ENCODE measurements around the gene POLRMT.
"Not testable (repeated sequence)": the region's sequence is repeated elsewhere in the genome, so short reads cannot be mapped to it uniquely, and the experiment has no call there.

POLRMT gene

DNA sequence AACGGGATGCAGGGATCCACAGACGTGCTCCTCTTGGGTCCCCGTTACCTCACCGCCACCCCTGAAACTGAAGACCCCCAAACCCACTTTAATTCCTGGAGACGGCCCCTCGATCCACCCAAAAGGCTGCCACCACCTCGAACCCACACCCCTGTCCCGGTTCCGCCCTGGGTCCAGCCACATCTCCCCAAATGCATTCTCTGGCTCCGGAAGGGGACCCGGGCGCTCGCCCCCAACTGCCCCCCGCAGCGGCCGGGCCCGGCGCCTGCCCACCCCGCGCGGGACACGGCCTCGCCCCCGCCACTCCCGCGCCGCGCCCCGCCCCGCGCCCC lies 42.6 kb upstream of the POLRMT start:
- Histone ChIP-seq H3K9me3 (ENCODE audit: control insufficient read depth, low read length) (no peaks in the 10 kb centered on the region), H3K36me3 (ENCODE audit: control insufficient read depth, insufficient read depth, low read length) (no peaks in the 10 kb centered on the region), H3K4me3 (ENCODE audit: low read length) (no peak overlapping the region), H3K4me1 (ENCODE audit: control insufficient read depth, insufficient read depth, low read length) (peaks cover 10% of the 10 kb centered on the region), H3K27me3 (ENCODE audit: control insufficient read depth, insufficient read depth, low read length) (peaks cover 33% of the 10 kb centered on the region), H3K9ac (ENCODE audit: low read length) (no peak overlapping the region)

- Histone ChIP-seq H3K27me3 (ENCODE audit: control insufficient read depth, insufficient read depth, low read length) (peaks cover 33% of the 10 kb centered on the region), H3K9me3 (ENCODE audit: control insufficient read depth, low read length) (no peaks in the 10 kb centered on the region), H3K4me1 (ENCODE audit: control insufficient read depth, insufficient read depth, low read length) (peaks cover 10% of the 10 kb centered on the region)
These were observed 41.2 kb upstream of the POLRMT start for GRCh38 chr19:674282-675151.

DNA sequence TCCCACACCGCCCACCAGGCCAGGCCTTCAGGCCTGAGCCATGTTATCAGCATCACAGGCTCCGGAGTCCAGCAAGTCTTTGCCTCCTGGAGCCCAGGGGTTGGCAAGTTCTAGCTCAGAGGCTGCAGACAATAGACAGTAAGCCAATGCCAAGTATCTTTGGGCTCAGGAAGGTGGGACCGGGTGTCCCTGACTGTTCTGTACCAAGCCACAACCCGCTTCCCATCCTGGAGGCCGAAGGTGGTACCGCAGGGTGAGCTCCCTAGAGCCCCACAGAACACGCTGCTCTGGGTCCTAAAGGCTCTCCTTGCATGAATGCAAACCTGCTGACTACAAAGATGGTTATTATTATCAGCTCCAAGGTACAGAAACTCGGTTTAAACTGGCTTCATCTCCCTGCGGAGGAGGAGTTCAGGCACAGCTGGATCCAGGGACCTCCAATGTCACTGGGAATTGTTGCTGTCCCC lies 37.3 kb upstream of the POLRMT start:
- peaks cover 10% of the 10 kb centered on the region for H3K27me3 ChIP-seq (ENCODE audit: control insufficient read depth, insufficient read depth, low read length)
- no peak overlapping the region for H3K4me3 ChIP-seq (ENCODE audit: low read length)
- H3K36me3 ChIP-seq (ENCODE audit: control insufficient read depth, insufficient read depth, low read length): no peaks in the 10 kb centered on the region
- no peaks in the 10 kb centered on the region for H3K9me3 ChIP-seq (ENCODE audit: control insufficient read depth, low read length)
- peaks cover 1% of the 10 kb centered on the region for H3K4me1 ChIP-seq (ENCODE audit: control insufficient read depth, insufficient read depth, low read length)
- H3K9ac ChIP-seq (ENCODE audit: low read length): no peak overlapping the region

More at GRCh38 chr19:674282-675151, 41.2 kb upstream of the POLRMT start:
- Histone ChIP-seq H3K36me3 (ENCODE audit: control insufficient read depth, insufficient read depth, low read length) (no peaks in the 10 kb centered on the region), H3K9ac (ENCODE audit: low read length) (no peak overlapping the region), H3K4me3 (ENCODE audit: low read length) (no peak overlapping the region)

- H3K4me1 ChIP-seq (ENCODE audit: control insufficient read depth, insufficient read depth, low read length); H3K36me3 ChIP-seq (ENCODE audit: control insufficient read depth, insufficient read depth, low read length); H3K27me3 ChIP-seq (ENCODE audit: control insufficient read depth, insufficient read depth, low read length); H3K9ac ChIP-seq (ENCODE audit: low read length); H3K9me3 ChIP-seq (ENCODE audit: control insufficient read depth, low read length); H3K4me3 ChIP-seq (ENCODE audit: low read length): not testable (repeated sequence)
These were observed 35.5 kb upstream of the POLRMT start for GRCh38 chr19:668675-669434.

DNA sequence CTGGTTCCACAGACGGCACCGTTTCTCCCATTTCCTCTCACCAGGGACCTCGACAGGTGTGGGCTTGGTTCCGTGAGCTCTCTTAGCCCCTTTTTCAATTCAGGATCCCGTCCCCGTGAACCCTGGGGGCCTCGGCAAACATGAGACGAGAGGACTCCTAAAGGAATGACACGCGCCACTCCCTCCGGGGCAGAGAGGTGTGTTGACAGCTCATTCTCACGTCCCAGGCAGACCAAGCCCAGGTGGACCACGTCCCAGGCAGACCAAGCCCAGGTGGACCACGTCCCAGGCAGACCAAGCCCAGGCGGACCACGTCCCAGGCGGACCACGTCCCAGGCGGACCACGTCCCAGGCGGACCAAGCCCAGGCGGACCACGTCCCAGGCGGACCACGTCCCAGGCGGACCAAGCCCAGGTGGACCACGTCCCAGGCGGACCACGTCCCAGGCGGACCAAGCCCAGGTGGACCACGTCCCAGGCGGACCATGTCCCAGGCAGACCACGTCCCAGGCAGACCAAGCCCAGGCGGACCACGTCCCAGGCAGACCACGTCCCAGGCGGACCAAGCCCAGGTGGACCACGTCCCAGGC lies 33.7 kb upstream of the POLRMT start:
- H3K9me3 ChIP-seq (ENCODE audit: control insufficient read depth, low read length); H3K27me3 ChIP-seq (ENCODE audit: control insufficient read depth, insufficient read depth, low read length); H3K36me3 ChIP-seq (ENCODE audit: control insufficient read depth, insufficient read depth, low read length); H3K4me3 ChIP-seq (ENCODE audit: low read length); H3K9ac ChIP-seq (ENCODE audit: low read length): not testable (repeated sequence)
- H3K4me1 ChIP-seq (ENCODE audit: control insufficient read depth, insufficient read depth, low read length): peaks cover 10% of the 10 kb centered on the region

DNA sequence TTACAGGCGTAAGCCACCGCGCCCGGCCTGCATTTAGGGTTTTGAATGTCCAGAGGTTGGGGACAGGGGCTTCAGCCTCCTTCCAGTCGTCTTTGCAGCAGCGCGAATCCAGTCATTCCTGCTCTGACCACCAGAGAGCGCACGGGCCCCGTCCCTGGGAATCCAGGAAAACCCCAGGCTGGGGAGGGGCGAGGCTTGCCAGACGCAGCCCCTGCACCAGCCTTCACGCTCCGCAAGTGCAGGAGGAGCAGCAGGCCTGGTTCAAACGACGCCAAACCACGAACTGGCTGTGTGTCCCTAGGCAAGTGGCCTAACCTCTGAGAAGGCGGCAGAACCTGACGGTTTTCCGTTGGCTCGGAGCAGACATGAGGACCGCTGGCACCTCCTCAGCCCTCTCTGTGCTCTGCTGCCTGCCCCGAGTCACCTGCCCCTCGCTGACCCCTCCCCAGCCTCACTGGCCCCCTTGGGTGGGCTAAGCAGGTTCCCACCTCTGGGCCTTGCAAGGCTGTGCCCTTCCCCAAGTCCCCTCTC lies 31.6 kb upstream of the POLRMT start:
- Histone ChIP-seq H3K9me3 (ENCODE audit: control insufficient read depth, low read length) (no peaks in the 10 kb centered on the region), H3K4me3 (ENCODE audit: low read length) (no peak overlapping the region), H3K27me3 (ENCODE audit: control insufficient read depth, insufficient read depth, low read length) (no peaks in the 10 kb centered on the region), H3K36me3 (ENCODE audit: control insufficient read depth, insufficient read depth, low read length) (no peaks in the 10 kb centered on the region), H3K9ac (ENCODE audit: low read length) (peak overlapping the region; percentile 34), H3K4me1 (ENCODE audit: control insufficient read depth, insufficient read depth, low read length) (peaks cover 27% of the 10 kb centered on the region)

GRCh38 chr19:663682-664117 lies 30.4 kb upstream of the POLRMT start:
- H3K36me3 ChIP-seq (ENCODE audit: control insufficient read depth, insufficient read depth, low read length): no peaks in the 10 kb centered on the region
- peaks cover 39% of the 10 kb centered on the region for H3K4me1 ChIP-seq (ENCODE audit: control insufficient read depth, insufficient read depth, low read length)
- peak overlapping the region; percentile 68 for H3K9ac ChIP-seq (ENCODE audit: low read length)
- peak overlapping the region; percentile 63 for H3K4me3 ChIP-seq (ENCODE audit: low read length)
- H3K9me3 ChIP-seq (ENCODE audit: control insufficient read depth, low read length): no peaks in the 10 kb centered on the region
- no peaks in the 10 kb centered on the region for H3K27me3 ChIP-seq (ENCODE audit: control insufficient read depth, insufficient read depth, low read length)

- peak within 1 kb of the TSS; percentile 74 for H3K4me3 ChIP-seq (ENCODE audit: low read length)
- peaks cover 45% of the 10 kb centered on the region for H3K4me1 ChIP-seq (ENCODE audit: control insufficient read depth, insufficient read depth, low read length)
These were observed 29.8 kb upstream of the POLRMT start, which contains the start of gene RNF126 for GRCh38 chr19:662962-663681. Gene RNF126 (minus strand): TSS chr19:663214. CDS start chr19:663121, 93 bp downstream.

DNA sequence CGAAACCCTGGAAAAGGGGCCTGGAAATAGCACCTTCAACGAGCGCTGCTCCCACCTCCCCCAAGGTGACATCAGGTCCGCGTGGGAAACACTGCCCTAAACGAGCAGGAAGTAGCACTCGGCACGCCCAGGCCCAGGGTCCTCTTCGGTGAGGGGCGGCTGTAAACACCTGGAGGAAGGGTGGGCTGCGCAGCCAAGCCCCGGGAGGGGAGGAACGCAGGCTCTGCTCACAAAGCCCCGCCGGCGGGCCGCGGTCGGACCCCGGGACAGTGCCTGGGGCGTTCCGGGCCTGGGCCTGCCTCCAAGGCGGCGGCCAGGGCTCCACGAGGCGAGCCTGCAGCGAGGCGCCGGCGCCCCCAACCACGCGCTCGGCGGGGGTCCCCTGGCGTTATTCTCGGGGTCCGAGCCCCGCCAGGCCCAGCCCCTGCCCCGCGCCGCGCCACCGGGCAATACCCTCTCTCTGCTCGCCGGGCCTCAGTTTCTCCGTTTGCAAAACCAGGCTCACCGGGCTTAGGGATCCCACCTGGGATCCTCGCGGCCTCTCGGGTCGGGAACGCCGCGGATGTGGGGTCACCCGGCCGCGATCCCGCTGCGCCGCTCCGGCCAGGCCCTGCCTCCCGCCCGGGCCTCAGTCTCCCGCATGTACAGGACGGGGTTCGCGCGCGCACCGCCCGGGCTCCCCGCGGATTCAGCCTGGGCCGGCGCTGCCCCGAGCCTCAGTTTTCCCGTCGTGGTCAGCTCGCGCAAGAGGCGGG lies 29.0 kb upstream of the POLRMT start:
- peak overlapping the region; percentile 85 for H3K9ac ChIP-seq (ENCODE audit: low read length)
- peaks cover 50% of the 10 kb centered on the region for H3K4me1 ChIP-seq (ENCODE audit: control insufficient read depth, insufficient read depth, low read length)
- no peaks in the 10 kb centered on the region for H3K27me3 ChIP-seq (ENCODE audit: control insufficient read depth, insufficient read depth, low read length)
- no peaks in the 10 kb centered on the region for H3K36me3 ChIP-seq (ENCODE audit: control insufficient read depth, insufficient read depth, low read length)
- H3K4me3 ChIP-seq (ENCODE audit: low read length): peak overlapping the region; percentile 74
- H3K9me3 ChIP-seq (ENCODE audit: control insufficient read depth, low read length): no peaks in the 10 kb centered on the region

More at GRCh38 chr19:662962-663681, 29.8 kb upstream of the POLRMT start, which contains the start of gene RNF126:
- Histone ChIP-seq H3K9me3 (ENCODE audit: control insufficient read depth, low read length) (no peaks in the 10 kb centered on the region), H3K36me3 (ENCODE audit: control insufficient read depth, insufficient read depth, low read length) (no peaks in the 10 kb centered on the region), H3K9ac (ENCODE audit: low read length) (peak within 1 kb of the TSS; percentile 85), H3K27me3 (ENCODE audit: control insufficient read depth, insufficient read depth, low read length) (no peaks in the 10 kb centered on the region)

- Histone ChIP-seq H3K4me1 (ENCODE audit: control insufficient read depth, insufficient read depth, low read length) (peaks cover 55% of the 10 kb centered on the region), H3K27me3 (ENCODE audit: control insufficient read depth, insufficient read depth, low read length) (no peaks in the 10 kb centered on the region), H3K4me3 (ENCODE audit: low read length) (peak overlapping the region; percentile 74), H3K9ac (ENCODE audit: low read length) (peak overlapping the region; percentile 85), H3K36me3 (ENCODE audit: control insufficient read depth, insufficient read depth, low read length) (no peaks in the 10 kb centered on the region), H3K9me3 (ENCODE audit: control insufficient read depth, low read length) (no peaks in the 10 kb centered on the region)
These were observed 28.3 kb upstream of the POLRMT start for GRCh38 chr19:661427-662196.
